Activated CD8-positive, alpha-beta memory T cell treated with anti-CD3 and anti-CD28 coated beads for 36 hours (primary cell): ENCODE measurements around the gene RCN1. TPM values are rescaled to one million over a fixed set of nuclear protein-coding genes. Genes with fewer than 3 reads are reported as not detected.
"Not testable (repeated sequence)": the region's sequence is repeated elsewhere in the genome, so short reads cannot be mapped to it uniquely, and the experiment has no call there.

Experiments used
- CTCF ChIA-PET: fragments of 350-600 bp; sonication (Branson Sonifier 250); formaldehyde crosslinking; loops from one replicate; lab custom pipeline; 2021; ENCODE audit warnings: antibody characterized with exemption; lab: Charles Lee
- POLR2A ChIA-PET: fragments of 350-600 bp; sonication (Branson Sonifier 250); formaldehyde crosslinking; loops from one replicate; lab custom pipeline; 2021; ENCODE audit warnings: antibody characterized with exemption; lab: Charles Lee
- total RNA-seq, 2 experiments: library from RNA; stranded (reverse); gene quantifications; one replicate each; pipeline ENCODE4 v1.2.3, GENCODE V29; 2021

Gene RCN1
- total RNA-seq, 2 experiments from 2014 or later = 35.3 to 37.9 TPM

GRCh38 chr11:32105871-32106560 is 15.1 kb downstream of the RCN1 start:
- CTCF ChIA-PET = interaction anchor here (0.6 kb wide), 1 partner anchor 16 kb away, joined by 3 read pairs; no protein-coding TSS in a partner anchor
- POLR2A ChIA-PET = interaction anchor here (0.8 kb wide), 1 partner anchor 15 kb away, joined by 6 read pairs; the partner anchor contains the start of gene RCN1

- ChIA-PET CTCF (no interaction called here), POLR2A (no interaction called here)
Measured at GRCh38 chr11:32107647-32108046, 16.8 kb downstream of the RCN1 start.

GRCh38 chr11:32108576-32108975 is 17.7 kb downstream of the RCN1 start:
- CTCF ChIA-PET = no interaction called here
- POLR2A ChIA-PET = no interaction called here

- POLR2A ChIA-PET = no interaction called here
- CTCF ChIA-PET = no interaction called here
Measured at GRCh38 chr11:32109138-32109537, 18.3 kb downstream of the RCN1 start.

GRCh38 chr11:32109592-32109991 is 18.7 kb downstream of the RCN1 start:
- CTCF ChIA-PET = no interaction called here
- POLR2A ChIA-PET = no interaction called here

GRCh38 chr11:32110795-32111194 is 19.9 kb downstream of the RCN1 start:
- CTCF ChIA-PET = no interaction called here
- POLR2A ChIA-PET = no interaction called here

- CTCF ChIA-PET = no interaction called here
- POLR2A ChIA-PET = no interaction called here
Measured at GRCh38 chr11:32113200-32113919, 22.5 kb downstream of the RCN1 start.

GRCh38 chr11:32113920-32114203 is 23.0 kb downstream of the RCN1 start:
- POLR2A ChIA-PET = no interaction called here
- CTCF ChIA-PET = no interaction called here

GRCh38 chr11:32115446-32115845 is 24.6 kb downstream of the RCN1 start:
- ChIA-PET CTCF (no interaction called here), POLR2A (no interaction called here)

GRCh38 chr11:32116668-32117067 is 25.8 kb downstream of the RCN1 start:
- CTCF ChIA-PET = no interaction called here
- POLR2A ChIA-PET = interaction anchor here (0.7 kb wide), 1 partner anchor 14 kb away, joined by 3 read pairs; no protein-coding TSS in a partner anchor

GRCh38 chr11:32118025-32118974 is 27.4 kb downstream of the RCN1 start:
- CTCF ChIA-PET = no interaction called here
- POLR2A ChIA-PET = no interaction called here

- CTCF ChIA-PET, POLR2A ChIA-PET: not testable (repeated sequence)
Measured at GRCh38 chr11:32119139-32119538, 28.3 kb downstream of the RCN1 start.

GRCh38 chr11:32121012-32121411 is 30.1 kb downstream of the RCN1 start:
- POLR2A ChIA-PET = no interaction called here
- CTCF ChIA-PET = no interaction called here

GRCh38 chr11:32122200-32122599 is 31.3 kb downstream of the RCN1 start:
- ChIA-PET CTCF (no interaction called here), POLR2A (no interaction called here)

GRCh38 chr11:32131321-32131720 is 40.4 kb downstream of the RCN1 start:
- CTCF ChIA-PET = no interaction called here

GRCh38 chr11:32136657-32137056 is 45.8 kb downstream of the RCN1 start:
- POLR2A ChIA-PET = no interaction called here
- CTCF ChIA-PET = no interaction called here

More at GRCh38 chr11:32131321-32131720, 40.4 kb downstream of the RCN1 start:
- POLR2A ChIA-PET = no interaction called here

GRCh38 chr11:32137263-32137662 is 46.4 kb downstream of the RCN1 start:
- CTCF ChIA-PET = no interaction called here
- POLR2A ChIA-PET = no interaction called here

GRCh38 chr11:32137869-32138268 is 47.0 kb downstream of the RCN1 start:
- CTCF ChIA-PET = no interaction called here
- POLR2A ChIA-PET = no interaction called here

GRCh38 chr11:32138902-32139301 is 48.0 kb downstream of the RCN1 start:
- CTCF ChIA-PET = no interaction called here
- POLR2A ChIA-PET = no interaction called here

- CTCF ChIA-PET = no interaction called here
- POLR2A ChIA-PET = no interaction called here
Measured at GRCh38 chr11:32139896-32140520, 49.1 kb downstream of the RCN1 start.
